NCI-H1930 (cell line): ENCODE results near the gene MAOA.
"Not testable (repeated sequence)": the region's sequence is repeated elsewhere in the genome, so short reads cannot be mapped to it uniquely, and the experiment has no call there.

Experiments
- DNase-seq, 2 experiments: peaks; one replicate each; lab custom pipeline; 2025; lab: John Stamatoyannopoulos, UW

Gene MAOA

DNA sequence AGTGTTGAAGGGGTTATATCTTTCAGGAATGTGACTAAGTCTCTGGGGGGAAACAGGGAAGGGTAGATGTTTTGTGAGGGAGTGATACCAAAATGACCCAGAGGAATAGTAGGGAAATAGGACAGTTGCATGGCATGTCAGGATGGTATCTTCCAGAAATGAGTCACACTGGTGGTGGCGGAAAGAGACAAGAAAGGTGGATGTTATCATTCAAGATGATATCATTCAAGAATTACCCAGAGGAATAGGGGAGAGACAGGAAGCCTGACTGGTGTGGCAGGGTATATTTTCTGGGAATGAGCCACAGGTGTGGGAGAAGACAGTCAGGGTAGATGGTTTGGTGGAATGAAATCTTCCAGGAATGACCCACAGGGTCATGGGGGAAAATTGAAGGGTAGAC, 61.1 kb downstream of the MAOA start:
- no peak for DNase-seq

- no peak for DNase-seq
These were observed 62.0 kb downstream of the MAOA start for GRCh38 chrX:43718081-43718480.

DNA sequence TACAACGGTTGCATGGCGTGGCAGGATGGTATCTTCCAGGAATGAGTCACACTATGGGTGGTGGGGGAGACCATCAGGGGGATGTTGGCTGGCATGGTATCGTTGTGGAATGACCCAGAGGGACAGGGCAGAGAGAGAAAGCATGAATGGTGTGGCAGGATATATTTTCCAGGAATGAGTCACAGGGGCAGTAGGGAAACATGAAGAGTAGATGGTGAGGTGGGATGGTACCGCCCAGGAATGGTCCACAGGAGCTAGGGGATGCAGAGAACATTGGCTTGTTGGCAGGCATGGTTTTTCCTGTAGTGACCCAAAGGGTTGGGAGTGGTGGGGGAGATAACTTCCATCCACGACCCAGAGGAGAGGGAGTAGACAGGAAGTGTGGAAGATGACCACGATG, 62.4 kb downstream of the MAOA start:
- DNase-seq = no peak

GRCh38 chrX:43718956-43719355, 62.9 kb downstream of the MAOA start:
- DNase-seq = peak; percentile 23 to 62

GRCh38 chrX:43720082-43720481, 64.0 kb downstream of the MAOA start:
- DNase-seq = peak; percentile 13 to 42

DNA sequence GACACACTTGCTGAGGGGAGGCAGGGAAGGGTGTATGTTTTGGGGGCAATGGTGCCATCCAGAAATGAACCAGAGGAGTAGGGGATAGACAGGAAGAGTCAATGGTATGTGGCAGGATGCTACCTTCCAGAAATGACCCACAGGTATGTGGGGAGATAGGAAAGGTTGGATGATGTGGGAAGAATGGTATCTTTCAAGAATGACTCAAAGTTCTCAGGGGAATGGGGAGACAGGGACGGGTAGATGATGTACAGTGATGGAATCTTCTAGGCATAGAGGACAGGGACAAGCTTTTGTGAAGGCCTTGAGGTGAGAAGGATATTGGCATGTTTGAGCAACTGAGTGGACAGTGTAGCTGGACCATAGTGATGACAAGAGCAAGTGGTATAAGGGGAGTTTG, 64.9 kb downstream of the MAOA start:
- DNase-seq = no peak

GRCh38 chrX:43725227-43725626, 69.1 kb downstream of the MAOA start:
- DNase-seq = not testable (repeated sequence)

- not testable (repeated sequence) for DNase-seq
These were observed 71.2 kb downstream of the MAOA start for GRCh38 chrX:43727254-43727653.

GRCh38 chrX:43728002-43728401, 71.9 kb downstream of the MAOA start:
- DNase-seq = no peak

GRCh38 chrX:43728966-43729365, 72.9 kb downstream of the MAOA start:
- no peak for DNase-seq

DNA sequence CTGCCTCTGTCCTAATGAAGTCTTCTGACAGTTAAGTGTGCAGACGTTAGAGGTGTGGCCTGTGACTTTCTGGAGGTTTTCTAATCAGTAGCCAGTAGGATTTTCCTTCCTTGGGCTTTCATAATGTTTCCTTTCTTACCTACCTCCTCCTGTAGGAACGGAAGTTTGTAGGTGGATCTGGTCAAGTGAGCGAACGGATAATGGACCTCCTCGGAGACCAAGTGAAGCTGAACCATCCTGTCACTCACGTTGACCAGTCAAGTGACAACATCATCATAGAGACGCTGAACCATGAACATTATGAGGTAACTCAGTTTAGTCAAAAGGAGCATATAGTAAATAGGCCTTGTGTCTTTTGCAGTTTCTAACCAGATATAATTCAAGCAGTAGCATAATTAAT, 75.0 kb downstream of the MAOA start:
- no peak for DNase-seq

- DNase-seq = no peak
These were observed 77.6 kb downstream of the MAOA start for GRCh38 chrX:43733699-43734098.

GRCh38 chrX:43734444-43734843, 78.3 kb downstream of the MAOA start:
- DNase-seq = no peak

GRCh38 chrX:43735534-43735933, 79.4 kb downstream of the MAOA start:
- no peak for DNase-seq

DNA sequence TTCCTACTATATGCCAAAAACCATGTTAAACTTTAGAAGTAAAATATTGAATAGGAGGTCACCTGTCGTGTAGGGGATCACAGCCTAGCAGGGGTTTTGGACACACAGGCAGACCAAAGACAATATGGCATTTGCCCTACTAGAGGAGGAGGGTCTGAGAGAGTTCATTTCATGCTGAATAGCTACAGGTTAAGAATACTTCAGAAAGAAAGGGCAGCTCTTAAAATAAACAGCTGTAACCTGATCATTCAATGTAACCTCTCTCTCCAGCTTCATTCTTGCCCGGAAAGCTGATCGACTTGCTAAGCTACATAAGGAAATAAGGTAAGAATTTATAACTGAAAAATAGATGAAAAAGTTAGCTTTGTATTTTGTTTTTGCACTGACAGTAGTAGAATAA, 79.9 kb downstream of the MAOA start:
- no peak for DNase-seq

GRCh38 chrX:43741843-43742573, 85.9 kb downstream of the MAOA start:
- DNase-seq = no peak

DNA sequence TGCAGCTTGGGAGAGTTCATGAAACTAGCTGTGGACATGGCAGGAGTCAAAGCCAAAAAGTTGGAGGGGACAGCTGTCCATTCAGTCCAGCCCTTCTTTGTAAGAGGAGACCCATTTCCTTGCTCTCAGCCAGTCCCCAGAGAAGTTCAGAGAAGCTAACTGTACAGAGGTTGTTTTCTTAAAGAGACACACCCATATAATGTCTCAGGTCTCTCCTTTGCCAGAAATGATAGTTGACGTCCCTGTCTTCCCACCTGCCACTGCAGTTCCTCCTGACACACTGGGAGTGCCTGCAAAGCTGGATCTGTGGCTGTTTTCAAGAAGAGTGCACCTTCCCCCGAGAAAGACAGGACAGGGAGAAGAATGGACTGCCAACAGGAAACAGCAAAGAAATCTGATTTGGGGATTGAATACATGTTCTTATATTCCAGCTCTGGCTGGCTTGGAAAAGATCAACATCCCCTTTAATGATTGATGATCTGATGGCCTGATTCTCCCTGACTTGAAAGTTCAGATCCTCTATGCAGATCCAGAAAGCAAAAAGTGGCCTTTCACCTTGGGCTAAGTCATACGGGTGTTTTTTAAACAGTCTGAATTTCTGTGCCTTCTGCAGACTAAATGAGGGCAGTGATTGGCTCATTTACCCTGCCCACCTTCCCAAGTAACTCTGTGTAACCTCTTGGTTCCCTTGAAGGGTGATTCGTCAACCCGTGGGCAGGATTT, 87.2 kb downstream of the MAOA start:
- no peak for DNase-seq

- DNase-seq = no peak
These were observed 88.2 kb downstream of the MAOA start for GRCh38 chrX:43744284-43744683.

- no peak for DNase-seq
These were observed 90.0 kb downstream of the MAOA start for GRCh38 chrX:43745938-43746721.

- DNase-seq = no peak
These were observed 91.4 kb downstream of the MAOA start for GRCh38 chrX:43747476-43747875.

GRCh38 chrX:43750248-43750676, 94.2 kb downstream of the MAOA start:
- peak in 1 of 2 experiments; percentile 30 for DNase-seq

DNA sequence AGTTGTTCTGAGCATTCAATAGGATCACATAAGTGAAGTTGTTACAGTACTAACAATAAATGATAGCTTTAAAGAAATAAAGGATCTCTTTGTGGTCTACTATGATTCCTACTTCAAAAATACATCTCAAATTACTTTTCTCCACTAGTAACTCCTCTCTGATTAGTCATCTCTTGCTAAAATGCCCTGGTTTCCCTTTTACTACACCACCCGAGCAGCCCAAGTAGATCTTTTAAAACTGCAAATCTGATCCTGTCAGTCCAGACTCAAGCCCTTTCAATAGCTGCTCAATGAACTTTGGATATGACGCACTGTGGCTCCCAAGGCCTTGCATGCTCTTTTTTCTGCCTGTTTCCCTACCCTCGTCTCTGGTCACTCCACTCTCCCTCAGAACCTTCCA, 97.5 kb downstream of the MAOA start:
- DNase-seq = no peak

GRCh38 chrX:43756076-43756475, 100.0 kb downstream of the MAOA start:
- DNase-seq = no peak
